GM18498 (cell line): ENCODE results near the gene KPNB1.

Experiments used
- ATAC-seq: cut with Tn5 transposase; IDR thresholded peaks from one replicate; pipeline ENCODE4 v1.9.1; 2021; ENCODE audit warnings: mild to moderate bottlenecking, moderate library complexity; ENCODE audit not compliant: unreplicated experiment

KPNB1 gene

DNA sequence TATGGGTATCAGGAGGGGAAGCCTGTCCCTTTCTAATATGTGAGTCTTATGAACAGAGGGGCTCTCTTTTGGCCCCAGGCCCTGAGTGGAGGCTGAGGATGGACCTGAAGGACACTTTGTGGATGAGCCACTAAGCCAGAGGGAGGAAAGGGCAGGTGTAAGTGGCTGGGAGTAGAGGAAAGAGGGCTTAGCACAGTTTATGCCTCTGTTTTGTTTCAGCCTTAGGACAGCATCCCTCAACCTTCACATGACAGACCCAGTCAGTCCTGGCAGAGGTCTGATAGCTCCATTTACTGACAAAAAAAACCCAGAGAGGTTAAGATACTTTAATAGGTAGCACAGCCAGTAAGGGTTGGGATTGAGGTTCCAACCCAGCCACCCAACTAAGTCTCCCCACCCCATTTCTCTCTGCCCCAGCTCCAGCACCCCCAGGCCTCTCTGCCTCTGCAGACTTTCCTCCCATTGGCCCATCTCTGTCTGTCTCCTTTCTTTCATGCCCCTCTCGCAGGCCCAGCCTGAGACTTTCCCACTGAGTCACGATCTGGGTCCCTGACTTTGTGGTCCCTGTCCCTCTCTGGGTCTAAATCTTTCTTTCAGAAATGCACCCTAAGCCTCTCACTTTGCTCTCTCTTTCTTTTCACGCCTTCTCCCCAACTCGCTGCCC lies 78.6 kb downstream of the KPNB1 start:
- ATAC-seq, result no peak

DNA sequence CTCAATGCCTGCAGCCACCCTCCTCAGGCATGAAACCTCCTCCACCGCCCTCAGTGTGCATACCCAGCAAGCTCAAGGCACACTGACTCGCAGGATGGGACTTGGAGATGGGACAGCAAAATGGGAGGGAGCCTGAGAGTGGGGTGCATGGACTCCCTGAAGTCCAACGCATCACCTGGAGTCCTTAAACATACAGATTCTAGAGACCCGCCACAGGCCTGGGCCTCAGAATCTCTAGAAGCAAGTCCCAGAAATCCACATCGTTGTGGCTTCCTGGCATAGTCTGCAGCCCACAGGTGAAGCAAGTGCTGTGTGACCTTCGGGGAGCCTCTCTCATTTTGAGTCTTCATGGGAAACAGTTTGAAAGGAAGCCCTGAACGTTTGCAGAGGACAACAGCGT lies 79.8 kb downstream of the KPNB1 start:
- ATAC-seq, result no peak

DNA sequence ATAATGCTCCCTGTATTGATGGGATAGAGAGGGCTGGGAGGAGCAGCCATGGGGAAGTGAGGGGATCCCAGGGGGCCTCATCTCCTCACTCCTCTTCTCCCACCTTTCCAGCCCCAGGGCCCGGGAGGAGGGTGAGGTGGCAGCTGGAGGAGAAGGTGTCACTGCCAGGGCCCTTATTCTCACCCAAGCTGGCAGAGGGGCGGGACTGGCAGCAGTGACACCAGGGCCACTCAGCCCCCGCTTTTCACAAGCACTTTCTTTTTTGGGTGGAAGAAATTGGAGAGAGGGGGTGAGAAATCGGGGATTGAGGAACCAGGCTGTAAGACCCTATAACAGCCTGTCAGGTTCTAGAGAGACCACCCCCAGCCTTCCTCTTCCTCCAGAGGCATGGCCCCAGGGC lies 81.0 kb downstream of the KPNB1 start:
- no peak for ATAC-seq

DNA sequence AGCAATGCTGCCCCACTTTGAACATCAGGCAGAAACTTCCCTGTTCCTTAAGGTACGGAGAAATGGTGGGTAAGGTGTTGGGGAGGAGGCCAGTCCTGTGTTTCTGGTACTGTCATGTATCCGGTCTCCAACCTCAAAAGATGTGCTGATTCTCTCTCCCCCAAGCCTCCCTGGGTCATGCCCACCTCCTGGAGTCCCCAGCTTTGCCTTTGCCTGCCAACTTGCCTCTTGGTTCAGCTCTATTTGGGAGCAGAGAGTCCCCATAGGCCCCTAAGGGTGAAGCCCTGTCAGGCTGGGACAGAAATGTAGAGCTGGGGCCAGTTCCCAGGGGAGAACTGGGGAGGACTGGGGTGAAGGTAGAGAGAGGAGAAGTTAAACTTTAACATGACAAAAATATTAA lies 81.7 kb downstream of the KPNB1 start:
- ATAC-seq, result no peak

DNA sequence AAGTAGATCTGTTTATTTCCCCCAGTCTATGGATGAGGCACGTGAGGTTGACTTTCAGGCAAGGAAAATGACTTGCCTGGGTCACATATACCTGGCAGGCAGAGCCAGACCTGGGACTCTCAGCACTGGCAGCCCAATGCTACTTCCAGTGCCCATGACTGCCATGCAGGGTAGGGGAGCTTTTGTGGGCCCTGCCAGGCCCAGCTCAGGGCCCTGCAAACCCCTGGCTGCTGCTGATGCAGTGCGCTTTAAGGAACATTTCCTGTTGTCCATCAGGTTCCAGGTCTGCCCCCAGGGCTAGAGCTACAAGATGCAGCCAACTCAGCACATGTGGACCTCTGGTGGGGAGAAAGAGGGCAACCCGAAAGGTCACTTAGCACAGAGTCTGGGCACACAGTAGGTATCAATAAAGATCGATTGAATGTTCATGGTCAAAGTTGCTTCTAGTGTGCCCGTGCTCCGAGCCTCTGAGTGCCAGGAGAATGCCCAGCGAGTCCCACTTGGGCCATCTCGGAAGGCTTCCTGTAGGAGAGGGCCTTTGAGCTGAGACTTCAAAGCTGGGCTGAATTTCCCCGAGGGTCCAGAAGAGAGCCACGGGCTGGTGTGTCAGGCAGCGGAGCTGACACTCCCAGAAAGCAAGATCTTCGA lies 82.8 kb downstream of the KPNB1 start:
- ATAC-seq, result no peak

- ATAC-seq, result peak; percentile 60
Measured at GRCh38 chr17:47733047-47733673, 83.4 kb downstream of the KPNB1 start, which contains the start of gene TBX21. TSS of gene TBX21 (plus strand) at chr17:47733236. CDS start at chr17:47733455, 219 bp downstream.

GRCh38 chr17:47733674-47734410 lies 84.1 kb downstream of the KPNB1 start:
- ATAC-seq, result peak; percentile 29

GRCh38 chr17:47735139-47735464 lies 85.4 kb downstream of the KPNB1 start:
- no peak for ATAC-seq
